ENCODE results near the gene ADD1. TPM values are rescaled to one million over a fixed set of nuclear protein-coding genes. Genes with fewer than 3 reads are reported as not detected.
A peak's percentile ranks its signal among the peaks of the same experiment; 100 is the strongest.

The ADD1 gene
- total RNA-seq, 4 donors from 2014 or later, result 270 to 449 (median 327) TPM

DNA sequence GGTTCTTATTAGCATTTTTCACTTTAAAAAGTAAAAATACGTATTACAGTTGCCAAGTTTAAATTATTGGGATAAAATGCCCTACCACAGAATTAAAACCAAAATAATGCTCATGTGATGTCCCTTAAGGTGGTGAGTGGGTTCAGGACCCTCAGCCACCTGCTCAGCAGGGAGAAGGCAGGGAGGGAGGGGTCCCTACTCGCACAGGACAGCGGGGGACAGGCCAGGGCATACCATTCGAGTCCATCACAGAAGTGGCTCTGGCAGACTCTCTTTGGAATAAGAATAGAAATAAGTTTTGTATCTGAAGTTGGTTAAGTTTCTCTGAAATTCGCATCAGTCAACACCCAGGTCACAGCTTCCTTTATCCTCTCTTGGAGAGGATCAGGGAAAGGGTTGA, 81.9 kb downstream of the ADD1 start:
- Histone ChIP-seq H3K4me3 (no peak overlapping the region), H3K27me3 (no peaks in the 10 kb centered on the region), H3K9me3 (no peaks in the 10 kb centered on the region), H3K36me3 (peaks cover 0 to 99% (median 9%) of the 10 kb centered on the region in 3 donors), H3K4me1 (peaks cover 0 to 29% (median 2%) of the 10 kb centered on the region in 4 donors), H3K27ac (no peak overlapping the region)
- no peak for TF ChIP-seq EP300 (IDR thresholded peaks at IDR 0.05)
- WGBS, 2 donors, result 88 to 90% methylated on average over 5 of the region's 5 CpGs
- no peak for DNase-seq (ENCODE audit: low spot score in 2 of 2)

DNA sequence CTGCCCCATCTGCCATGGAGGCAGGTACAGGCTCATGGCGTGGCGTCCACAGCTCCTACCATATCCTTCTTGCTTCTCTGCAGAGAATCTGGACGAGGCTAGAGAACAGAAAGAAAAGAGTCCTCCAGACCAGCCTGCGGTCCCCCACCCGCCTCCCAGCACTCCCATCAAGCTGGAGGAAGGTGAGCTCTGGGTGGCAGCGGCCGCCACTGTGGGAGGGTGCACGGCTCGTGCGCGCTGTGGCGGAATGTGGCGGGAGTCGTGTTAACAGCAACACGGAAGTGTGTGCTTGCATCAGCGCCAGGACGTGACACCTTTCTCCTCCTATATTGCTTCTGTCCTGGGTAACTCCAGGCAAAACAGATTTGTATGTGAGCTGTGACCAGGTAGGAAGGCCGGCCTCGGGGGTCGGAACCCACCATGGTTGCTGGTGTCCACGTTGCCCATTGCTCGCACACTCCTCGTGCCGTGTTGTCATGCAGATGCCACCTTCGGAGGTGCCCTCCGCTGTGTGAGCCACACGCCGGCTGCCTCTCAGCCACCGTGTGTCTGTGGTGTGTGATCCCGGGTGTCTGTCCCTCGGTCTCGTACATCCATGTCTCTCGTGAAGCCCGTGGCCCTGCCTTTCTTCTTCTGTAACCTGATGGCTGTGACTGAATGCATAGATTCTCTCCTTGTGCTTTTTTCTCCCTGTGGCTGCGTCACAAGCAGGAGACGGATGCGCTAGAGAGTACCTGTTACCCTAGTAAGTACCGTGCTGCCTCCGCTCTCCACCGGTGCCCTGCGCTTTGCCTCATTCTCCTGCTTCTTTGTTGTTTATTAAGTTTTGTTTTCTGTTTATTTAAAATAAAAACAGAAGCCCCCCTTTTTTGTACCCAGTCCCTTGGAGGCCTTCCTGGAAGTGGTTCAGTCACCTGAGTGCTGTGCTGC, 82.6 kb downstream of the ADD1 start:
- DNase-seq (ENCODE audit: low spot score in 2 of 2), result no peak
- Histone ChIP-seq H3K4me3 (no peak overlapping the region), H3K4me1 (peaks cover 0 to 36% (median 3%) of the 10 kb centered on the region in 4 donors), H3K27ac (no peak overlapping the region), H3K36me3 (peaks cover 0 to 99% (median 16%) of the 10 kb centered on the region in 3 donors), H3K27me3 (no peaks in the 10 kb centered on the region), H3K9me3 (no peaks in the 10 kb centered on the region)
- TF ChIP-seq, protein P1, sequence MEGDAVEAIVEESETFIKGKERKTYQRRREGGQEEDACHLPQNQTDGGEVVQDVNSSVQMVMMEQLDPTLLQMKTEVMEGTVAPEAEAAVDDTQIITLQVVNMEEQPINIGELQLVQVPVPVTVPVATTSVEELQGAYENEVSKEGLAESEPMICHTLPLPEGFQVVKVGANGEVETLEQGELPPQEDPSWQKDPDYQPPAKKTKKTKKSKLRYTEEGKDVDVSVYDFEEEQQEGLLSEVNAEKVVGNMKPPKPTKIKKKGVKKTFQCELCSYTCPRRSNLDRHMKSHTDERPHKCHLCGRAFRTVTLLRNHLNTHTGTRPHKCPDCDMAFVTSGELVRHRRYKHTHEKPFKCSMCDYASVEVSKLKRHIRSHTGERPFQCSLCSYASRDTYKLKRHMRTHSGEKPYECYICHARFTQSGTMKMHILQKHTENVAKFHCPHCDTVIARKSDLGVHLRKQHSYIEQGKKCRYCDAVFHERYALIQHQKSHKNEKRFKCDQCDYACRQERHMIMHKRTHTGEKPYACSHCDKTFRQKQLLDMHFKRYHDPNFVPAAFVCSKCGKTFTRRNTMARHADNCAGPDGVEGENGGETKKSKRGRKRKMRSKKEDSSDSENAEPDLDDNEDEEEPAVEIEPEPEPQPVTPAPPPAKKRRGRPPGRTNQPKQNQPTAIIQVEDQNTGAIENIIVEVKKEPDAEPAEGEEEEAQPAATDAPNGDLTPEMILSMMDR (IDR thresholded peaks at IDR 0.05), result no peak
- TF ChIP-seq EP300 (IDR thresholded peaks at IDR 0.05), result no peak
- no peak for TF ChIP-seq POLR2A (IDR thresholded peaks at IDR 0.05)
- WGBS, 2 donors, result 90% methylated on average over 41 of the region's 41 CpGs

DNA sequence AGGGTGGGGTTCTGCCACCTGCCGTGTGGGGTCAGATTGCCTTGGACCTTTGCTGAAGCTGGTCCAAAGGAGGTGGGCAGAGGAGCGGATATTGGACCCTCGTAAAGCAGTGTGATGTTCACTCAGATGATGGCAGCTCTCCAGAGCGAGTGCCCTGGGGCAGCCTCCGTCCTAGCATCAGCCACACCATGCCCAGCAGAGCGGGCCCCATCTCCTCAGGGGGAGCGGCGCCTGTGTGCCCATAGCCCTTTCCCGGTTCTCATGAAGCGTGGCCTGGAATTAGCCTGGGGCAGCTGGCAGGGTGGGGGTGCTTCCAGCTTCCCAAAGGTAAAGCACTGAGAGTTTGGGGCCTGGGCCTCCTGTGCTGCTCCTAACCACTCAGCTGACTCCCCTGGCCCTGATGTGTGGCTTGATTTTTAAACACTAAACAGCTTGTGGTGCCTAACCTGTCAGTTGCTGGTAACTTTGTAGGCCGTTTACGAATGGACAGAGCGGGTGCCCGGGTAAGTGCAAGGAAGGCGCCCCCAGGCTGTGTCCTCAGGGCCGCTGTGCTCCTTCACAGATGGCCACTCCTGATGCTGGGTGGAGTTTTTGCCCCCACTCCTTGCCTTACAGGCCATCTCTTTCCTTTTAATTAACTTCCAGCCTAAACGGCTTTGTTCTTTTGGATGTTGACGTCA, 83.5 kb downstream of the ADD1 start:
- WGBS, 2 donors, result 90 to 92% methylated on average over 15 to 16 of the region's 18 CpGs
- peaks cover 0 to 100% (median 18%) of the 10 kb centered on the region in 3 donors for H3K36me3 ChIP-seq

DNA sequence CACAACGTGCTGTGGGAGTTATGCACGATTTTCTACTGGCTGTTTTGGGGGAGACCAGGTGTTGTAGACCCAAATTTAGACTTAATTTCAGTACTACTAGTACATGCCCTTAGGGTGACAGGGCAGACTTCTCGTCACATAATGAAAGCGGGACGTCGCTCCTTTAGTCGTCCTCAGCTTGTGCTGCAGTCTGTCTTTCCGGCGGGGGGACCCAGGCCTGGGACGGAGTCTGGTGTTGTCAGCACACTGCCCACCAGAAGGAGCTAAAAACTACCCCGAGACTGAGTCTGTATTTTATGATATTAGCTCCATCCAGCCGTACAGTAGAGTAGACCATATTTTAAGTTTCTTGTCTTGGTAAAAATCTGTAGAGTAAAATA, 84.0 kb downstream of the ADD1 start:
- WGBS, 2 donors, result 87 to 92% methylated on average over 12 of the region's 12 CpGs
- no peak overlapping the region for H3K4me3 ChIP-seq
- no peak for DNase-seq (ENCODE audit: low spot score in 2 of 2)
- no peak overlapping the region for H3K27ac ChIP-seq
- TF ChIP-seq POLR2A (IDR thresholded peaks at IDR 0.05) (no peak), EP300 (IDR thresholded peaks at IDR 0.05) (no peak)
- TF ChIP-seq, protein P1 (IDR thresholded peaks at IDR 0.05), result no peak
- H3K36me3 ChIP-seq, result peaks cover 0 to 100% (median 18%) of the 10 kb centered on the region in 3 donors
- no peaks in the 10 kb centered on the region for H3K27me3 ChIP-seq
- H3K9me3 ChIP-seq, result no peaks in the 10 kb centered on the region
- peaks cover 0 to 46% (median 14%) of the 10 kb centered on the region in 4 donors for H3K4me1 ChIP-seq

More for the DNA sequence above, 83.5 kb downstream of the ADD1 start:
- no peak overlapping the region for H3K4me3 ChIP-seq
- no peak overlapping the region for H3K27ac ChIP-seq
- no peak for DNase-seq (ENCODE audit: low spot score in 2 of 2)
- TF ChIP-seq EP300 (IDR thresholded peaks at IDR 0.05) (no peak), POLR2A (IDR thresholded peaks at IDR 0.05) (no peak)
- TF ChIP-seq, protein P1 (IDR thresholded peaks at IDR 0.05), result no peak
- no peaks in the 10 kb centered on the region for H3K9me3 ChIP-seq
- no peaks in the 10 kb centered on the region for H3K27me3 ChIP-seq
- H3K4me1 ChIP-seq, result peaks cover 0 to 45% (median 11%) of the 10 kb centered on the region in 4 donors

DNA sequence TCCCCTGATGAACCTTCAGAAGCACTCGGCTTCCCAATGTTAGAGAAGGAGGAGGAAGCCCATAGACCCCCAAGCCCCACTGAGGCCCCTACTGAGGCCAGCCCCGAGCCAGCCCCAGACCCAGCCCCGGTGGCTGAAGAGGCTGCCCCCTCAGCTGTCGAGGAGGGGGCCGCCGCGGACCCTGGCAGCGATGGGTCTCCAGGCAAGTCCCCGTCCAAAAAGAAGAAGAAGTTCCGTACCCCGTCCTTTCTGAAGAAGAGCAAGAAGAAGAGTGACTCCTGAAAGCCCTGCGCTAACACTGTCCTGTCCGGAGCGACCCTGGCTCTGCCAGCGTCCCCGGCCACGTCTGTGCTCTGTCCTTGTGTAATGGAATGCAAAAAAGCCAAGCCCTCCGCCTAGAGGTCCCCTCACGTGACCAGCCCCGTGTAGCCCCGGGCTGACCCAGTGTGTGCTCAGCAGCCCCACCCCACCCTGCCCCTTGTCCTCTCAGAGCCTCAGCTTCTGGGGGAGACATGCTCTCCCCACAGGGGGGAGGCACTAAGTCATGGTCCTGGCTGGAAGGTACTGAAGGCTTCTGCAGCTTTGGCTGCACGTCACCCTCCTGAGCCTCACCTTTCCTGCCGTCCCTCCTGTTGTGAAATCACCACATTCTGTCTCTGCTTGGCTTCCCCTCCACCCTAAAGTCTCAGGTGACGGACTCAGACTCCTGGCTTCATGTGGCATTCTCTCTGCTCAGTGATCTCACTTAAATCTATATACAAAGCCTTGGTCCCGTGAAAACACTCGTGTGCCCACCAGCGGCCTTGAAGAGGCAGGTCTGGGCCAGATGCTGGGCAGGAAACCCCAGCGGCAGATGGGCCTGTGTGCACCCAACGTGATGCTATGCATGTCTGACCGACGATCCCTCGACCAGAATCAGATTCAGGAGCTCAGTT, 84.9 kb downstream of the ADD1 start:
- TF ChIP-seq EP300 (IDR thresholded peaks at IDR 0.05) (no peak), POLR2A (IDR thresholded peaks at IDR 0.05) (no peak)
- TF ChIP-seq, protein P1 (IDR thresholded peaks at IDR 0.05), result no peak
- Histone ChIP-seq H3K27me3 (no peaks in the 10 kb centered on the region), H3K4me3 (no peak overlapping the region), H3K27ac (peak overlapping the region in 1 of 4 donors; percentile 31), H3K9me3 (no peaks in the 10 kb centered on the region), H3K4me1 (peaks cover 0 to 46% (median 20%) of the 10 kb centered on the region in 4 donors), H3K36me3 (peaks cover 0 to 95% (median 18%) of the 10 kb centered on the region in 3 donors)
- WGBS, 2 donors, result 73 to 81% methylated on average over 26 to 32 of the region's 32 CpGs
- DNase-seq (ENCODE audit: low spot score in 2 of 2), result no peak

Data from tibial nerve (tissue), 4 donors.